Measurements from ENCODE around the gene RPS15.

DNA sequence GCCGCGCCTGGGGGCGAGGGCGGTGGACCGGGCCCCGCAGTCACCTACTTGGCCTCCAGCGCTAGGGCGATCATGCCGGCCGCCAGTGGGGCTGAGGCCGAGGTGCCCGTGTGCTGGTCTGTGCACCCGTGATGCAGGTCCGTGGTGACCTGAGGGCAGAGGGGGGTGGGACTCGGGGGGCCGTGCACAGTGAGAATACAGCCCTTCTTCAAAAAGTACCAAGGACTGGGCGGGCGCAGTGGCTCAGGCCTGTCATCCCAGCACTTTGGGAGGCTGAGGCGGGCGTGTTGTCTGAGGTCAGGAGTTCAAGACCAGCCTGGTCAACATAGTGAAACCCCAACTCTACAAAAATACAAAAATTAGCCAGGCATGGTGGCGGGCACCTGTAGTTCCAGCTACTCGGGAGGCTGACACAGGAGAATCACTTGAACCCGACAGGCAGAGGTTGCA, 45.8 kb downstream of the RPS15 start:
- TF ChIP-seq, protein P1, sequence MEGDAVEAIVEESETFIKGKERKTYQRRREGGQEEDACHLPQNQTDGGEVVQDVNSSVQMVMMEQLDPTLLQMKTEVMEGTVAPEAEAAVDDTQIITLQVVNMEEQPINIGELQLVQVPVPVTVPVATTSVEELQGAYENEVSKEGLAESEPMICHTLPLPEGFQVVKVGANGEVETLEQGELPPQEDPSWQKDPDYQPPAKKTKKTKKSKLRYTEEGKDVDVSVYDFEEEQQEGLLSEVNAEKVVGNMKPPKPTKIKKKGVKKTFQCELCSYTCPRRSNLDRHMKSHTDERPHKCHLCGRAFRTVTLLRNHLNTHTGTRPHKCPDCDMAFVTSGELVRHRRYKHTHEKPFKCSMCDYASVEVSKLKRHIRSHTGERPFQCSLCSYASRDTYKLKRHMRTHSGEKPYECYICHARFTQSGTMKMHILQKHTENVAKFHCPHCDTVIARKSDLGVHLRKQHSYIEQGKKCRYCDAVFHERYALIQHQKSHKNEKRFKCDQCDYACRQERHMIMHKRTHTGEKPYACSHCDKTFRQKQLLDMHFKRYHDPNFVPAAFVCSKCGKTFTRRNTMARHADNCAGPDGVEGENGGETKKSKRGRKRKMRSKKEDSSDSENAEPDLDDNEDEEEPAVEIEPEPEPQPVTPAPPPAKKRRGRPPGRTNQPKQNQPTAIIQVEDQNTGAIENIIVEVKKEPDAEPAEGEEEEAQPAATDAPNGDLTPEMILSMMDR (IDR thresholded peaks at IDR 0.05; ENCODE audit: low read depth, low read length, poor library complexity, severe bottlenecking), result no peak
- no peak for TF ChIP-seq EZH2phosphoT487 (IDR thresholded peaks at IDR 0.05; ENCODE audit: borderline replicate concordance, low read length)

Measured in DOHH2 (cell line).